ENCODE measurements around the gene BAG3.

DNA sequence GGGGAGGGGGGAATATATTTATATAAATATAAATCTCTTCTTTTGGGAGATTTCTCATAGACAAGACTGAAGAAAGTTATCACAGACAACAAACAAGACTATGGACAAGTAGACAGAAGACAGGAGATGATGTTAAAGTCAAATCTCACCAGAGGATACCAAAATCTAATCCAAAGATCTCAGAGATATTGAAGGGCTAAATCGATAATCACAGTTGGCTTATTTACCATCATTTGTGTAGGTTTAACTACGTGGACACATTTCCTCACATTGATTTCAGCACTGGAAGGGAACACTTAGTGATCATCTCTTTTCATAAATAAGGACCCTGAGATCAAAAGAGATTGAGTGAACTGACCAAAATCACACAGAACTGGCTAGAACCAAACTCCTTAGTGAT is 72.0 kb downstream of the BAG3 start:
- TF ChIP-seq PRPF4 (IDR thresholded peaks at IDR 0.05; ENCODE audit: insufficient read depth, low read depth, low read length, poor library complexity, severe bottlenecking) (no peak), ZBTB1 (CRISPR knock-in tag; IDR thresholded peaks at IDR 0.05; ENCODE audit: borderline replicate concordance, low read depth) (no peak), BMI1 (IDR thresholded peaks at IDR 0.05; ENCODE audit: low read length) (no peak)
- TF ChIP-seq, protein P1, sequence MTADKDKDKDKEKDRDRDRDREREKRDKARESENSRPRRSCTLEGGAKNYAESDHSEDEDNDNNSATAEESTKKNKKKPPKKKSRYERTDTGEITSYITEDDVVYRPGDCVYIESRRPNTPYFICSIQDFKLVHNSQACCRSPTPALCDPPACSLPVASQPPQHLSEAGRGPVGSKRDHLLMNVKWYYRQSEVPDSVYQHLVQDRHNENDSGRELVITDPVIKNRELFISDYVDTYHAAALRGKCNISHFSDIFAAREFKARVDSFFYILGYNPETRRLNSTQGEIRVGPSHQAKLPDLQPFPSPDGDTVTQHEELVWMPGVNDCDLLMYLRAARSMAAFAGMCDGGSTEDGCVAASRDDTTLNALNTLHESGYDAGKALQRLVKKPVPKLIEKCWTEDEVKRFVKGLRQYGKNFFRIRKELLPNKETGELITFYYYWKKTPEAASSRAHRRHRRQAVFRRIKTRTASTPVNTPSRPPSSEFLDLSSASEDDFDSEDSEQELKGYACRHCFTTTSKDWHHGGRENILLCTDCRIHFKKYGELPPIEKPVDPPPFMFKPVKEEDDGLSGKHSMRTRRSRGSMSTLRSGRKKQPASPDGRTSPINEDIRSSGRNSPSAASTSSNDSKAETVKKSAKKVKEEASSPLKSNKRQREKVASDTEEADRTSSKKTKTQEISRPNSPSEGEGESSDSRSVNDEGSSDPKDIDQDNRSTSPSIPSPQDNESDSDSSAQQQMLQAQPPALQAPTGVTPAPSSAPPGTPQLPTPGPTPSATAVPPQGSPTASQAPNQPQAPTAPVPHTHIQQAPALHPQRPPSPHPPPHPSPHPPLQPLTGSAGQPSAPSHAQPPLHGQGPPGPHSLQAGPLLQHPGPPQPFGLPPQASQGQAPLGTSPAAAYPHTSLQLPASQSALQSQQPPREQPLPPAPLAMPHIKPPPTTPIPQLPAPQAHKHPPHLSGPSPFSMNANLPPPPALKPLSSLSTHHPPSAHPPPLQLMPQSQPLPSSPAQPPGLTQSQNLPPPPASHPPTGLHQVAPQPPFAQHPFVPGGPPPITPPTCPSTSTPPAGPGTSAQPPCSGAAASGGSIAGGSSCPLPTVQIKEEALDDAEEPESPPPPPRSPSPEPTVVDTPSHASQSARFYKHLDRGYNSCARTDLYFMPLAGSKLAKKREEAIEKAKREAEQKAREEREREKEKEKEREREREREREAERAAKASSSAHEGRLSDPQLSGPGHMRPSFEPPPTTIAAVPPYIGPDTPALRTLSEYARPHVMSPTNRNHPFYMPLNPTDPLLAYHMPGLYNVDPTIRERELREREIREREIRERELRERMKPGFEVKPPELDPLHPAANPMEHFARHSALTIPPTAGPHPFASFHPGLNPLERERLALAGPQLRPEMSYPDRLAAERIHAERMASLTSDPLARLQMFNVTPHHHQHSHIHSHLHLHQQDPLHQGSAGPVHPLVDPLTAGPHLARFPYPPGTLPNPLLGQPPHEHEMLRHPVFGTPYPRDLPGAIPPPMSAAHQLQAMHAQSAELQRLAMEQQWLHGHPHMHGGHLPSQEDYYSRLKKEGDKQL (CRISPR knock-in tag; IDR thresholded peaks at IDR 0.05; ENCODE audit: borderline replicate concordance): no peak
